HG03108 (cell line): ENCODE data around the gene LASP1NB.
"Not testable (repeated sequence)": the region's sequence is repeated elsewhere in the genome, so short reads cannot be mapped to it uniquely, and the experiment has no call there.

Experiments
- ATAC-seq: cut with Tn5 transposase; IDR thresholded peaks from one replicate; pipeline ENCODE4 v1.9.1; 2021; ENCODE audit warnings: moderate library complexity; ENCODE audit not compliant: unreplicated experiment

Gene LASP1NB

DNA sequence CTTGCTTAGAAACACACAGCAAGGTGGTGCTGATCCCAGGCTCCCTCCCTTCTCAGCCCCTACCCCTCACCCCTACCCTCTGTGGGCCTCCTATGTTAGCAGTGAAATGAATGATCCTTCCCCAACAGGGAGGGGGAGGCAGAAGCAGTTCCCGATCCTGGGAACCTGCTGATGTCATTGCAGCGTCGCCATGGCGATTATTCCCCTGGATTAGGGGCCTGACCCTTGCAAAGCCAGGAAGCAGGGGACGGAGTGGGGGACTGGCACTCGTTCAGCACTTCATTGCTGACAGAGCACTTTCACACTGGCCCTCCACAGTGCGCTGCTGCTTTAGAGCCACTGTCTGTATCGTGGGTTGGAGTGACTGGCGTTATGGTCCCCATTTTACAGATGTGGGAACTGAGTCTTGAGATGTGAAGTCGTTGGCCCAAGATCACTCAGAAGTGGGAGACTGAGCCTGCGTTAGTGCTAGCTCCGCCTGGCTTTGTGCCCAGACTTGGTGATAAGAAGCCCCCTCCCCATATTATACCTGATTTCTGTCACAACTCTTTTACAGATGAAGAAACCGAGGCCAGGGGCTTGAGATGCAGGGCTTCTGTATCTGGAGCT, 29.0 kb upstream of the LASP1NB start:
- no peak for ATAC-seq

DNA sequence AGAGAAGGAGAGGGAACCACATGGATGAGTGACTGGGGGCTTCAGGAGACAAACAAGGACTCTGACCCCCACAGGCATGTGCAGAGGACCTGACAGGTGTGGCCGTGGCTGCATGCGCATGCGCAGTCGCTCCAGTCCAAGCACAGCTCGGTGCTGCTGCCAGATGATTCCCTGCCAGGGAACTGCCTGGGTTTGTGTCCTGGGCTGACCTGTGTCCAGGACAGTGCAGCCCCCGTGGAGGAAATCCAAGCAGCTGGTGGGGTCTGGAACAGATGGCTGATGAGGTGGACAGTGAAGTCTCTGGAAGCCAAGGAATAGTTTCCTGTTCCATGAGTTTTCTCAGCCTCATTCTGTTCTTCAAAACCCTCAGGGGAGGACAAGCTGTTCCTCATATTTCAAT, 28.2 kb upstream of the LASP1NB start:
- no peak for ATAC-seq

DNA sequence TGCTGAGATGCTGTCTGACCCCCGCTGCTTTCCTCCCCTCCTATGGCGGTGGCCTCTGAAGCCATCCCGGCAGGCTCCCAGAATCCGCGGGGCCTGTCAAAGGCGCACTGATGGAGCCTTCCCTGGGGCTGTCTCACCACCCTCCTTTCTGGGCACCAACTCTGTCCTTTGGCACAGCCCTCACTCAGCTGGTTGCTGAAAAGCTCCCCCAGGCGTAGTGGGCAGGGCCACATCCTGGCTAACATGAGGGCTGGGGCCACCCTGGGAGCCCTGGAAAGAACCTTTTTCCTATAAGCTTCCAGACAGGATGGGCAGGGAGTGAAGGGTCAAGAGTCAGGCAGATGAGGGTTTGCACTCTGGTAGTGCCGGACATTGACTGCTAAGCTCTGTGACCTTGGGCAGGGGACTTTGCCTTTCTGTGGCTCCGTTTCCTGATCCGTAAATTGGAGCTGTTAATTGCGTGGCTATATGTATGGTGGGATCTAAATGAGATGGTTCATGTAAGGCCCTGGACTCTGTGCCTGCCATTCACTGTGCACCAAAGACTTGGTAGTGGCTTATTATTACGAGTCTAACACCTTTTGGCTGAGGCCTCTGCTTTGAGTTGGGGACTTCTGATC, 27.6 kb upstream of the LASP1NB start:
- ATAC-seq = no peak

GRCh38 chr17:38898291-38898679, 27.1 kb upstream of the LASP1NB start:
- peak; percentile 13 for ATAC-seq

GRCh38 chr17:38898812-38899348, 26.5 kb upstream of the LASP1NB start:
- peak; percentile 85 for ATAC-seq

- ATAC-seq = no peak
These were observed 26.0 kb upstream of the LASP1NB start for GRCh38 chr17:38899421-38899820.

- no peak for ATAC-seq
These were observed 24.3 kb upstream of the LASP1NB start for GRCh38 chr17:38900978-38901656.

GRCh38 chr17:38903404-38903803, 22.0 kb upstream of the LASP1NB start:
- no peak for ATAC-seq

DNA sequence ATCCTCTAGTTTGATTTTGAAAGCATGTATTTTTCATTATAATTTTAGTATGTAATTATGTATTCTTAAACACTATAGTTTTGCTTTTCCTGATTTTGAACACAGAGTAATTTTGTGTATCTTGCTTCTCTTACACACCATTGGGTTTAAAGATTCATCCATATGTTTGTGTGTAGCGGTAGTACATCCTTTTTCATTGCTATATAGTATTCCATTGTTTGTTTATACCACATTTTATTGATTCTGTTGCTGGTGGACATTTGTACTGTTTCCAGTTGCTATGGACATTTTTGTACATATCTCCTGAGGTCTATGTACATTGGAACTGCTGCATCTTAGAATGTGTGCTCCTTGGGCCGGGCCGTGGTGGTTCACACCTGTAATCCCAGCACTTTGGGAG, 20.5 kb upstream of the LASP1NB start:
- no peak for ATAC-seq

DNA sequence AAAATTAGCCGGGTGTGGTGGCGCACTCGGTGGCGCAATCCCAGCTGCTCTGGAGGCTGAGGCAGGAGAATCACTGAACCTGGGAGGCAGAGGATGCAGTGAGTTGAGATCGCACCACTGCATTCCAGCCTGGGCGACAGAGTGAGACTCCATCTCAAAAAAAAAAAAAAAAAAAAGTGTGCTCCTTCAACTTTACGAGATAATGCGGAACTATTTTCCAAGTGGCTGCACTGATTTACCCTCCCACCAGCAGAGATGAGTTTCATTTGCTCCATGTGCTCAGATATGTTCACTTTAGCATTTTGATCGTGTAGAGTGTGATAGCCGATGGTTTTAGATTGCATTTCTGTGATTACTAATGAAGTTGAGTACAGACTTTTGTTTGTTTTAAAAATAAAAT, 20.0 kb upstream of the LASP1NB start:
- ATAC-seq = no peak

DNA sequence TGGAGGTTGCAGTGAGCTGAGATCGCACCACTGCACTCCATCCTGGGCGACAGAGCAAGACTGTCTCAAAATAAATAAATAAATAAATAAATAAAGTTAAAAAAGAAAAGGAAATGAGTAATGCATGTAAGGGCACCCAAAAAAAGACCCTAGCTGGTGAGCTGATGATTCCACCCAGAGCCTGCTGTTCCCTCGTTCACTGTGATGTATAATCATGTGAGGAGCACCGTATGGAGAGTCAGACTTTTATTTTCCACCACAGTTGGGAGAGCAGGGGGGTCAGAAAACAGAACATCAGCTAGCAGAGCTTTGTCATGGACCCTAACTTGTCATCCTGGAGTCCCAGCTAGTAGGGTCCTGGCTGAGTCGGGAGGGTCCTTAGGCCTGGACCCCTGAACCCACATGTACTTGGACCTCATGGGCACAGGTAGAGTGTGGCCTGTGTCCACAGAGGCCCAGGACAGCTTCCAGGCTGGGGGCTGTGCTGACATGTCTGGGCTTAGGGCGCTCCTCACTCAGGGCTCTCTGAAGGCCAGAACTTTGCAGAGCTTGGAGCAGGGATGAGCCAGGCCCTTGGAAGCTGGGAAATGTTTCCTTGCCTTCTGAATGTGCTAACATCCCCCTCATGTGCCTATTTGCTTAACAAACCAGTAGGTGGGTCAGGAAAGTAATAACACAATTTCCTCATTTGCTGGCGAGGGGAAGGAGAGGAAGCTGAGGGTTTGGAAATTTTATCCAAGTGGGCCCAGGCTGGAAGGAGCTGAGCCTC, 18.8 kb upstream of the LASP1NB start:
- ATAC-seq = no peak

DNA sequence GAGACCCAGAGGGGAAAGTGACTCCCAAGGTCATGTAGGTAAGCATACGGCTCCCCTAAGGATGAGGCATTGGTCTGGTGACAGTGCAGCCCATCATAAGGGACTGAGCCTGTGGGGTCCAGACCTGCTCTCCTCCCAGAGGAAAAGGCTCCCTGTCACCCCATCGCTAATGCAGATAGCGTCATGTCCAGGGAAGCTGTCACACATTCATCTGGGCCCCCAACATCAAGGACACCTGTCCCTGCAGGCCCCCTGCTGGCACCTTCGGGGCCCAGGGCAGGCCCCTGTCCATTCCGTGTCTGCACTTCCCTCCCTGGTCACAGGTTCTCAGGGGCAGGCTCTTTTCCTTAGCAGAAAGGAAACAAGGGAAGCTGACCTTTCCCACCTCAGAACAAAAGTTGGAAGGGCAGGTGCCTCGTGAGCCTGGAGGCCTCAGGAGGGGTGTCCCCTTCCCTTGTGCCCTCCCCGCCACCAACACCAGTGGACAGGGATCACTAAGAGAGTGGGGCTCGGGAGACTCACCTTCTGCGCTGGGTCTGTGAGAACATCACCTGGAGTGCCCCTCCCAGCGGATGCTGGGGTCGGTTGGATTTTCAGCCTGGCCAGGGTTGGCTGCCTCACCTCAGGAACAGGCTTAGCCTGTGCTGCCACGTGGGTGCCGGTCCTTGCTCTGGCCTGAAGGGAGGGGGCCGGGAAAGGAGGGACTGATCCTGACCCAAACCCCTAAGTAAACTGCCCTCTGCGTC, 17.3 kb upstream of the LASP1NB start:
- no peak for ATAC-seq

DNA sequence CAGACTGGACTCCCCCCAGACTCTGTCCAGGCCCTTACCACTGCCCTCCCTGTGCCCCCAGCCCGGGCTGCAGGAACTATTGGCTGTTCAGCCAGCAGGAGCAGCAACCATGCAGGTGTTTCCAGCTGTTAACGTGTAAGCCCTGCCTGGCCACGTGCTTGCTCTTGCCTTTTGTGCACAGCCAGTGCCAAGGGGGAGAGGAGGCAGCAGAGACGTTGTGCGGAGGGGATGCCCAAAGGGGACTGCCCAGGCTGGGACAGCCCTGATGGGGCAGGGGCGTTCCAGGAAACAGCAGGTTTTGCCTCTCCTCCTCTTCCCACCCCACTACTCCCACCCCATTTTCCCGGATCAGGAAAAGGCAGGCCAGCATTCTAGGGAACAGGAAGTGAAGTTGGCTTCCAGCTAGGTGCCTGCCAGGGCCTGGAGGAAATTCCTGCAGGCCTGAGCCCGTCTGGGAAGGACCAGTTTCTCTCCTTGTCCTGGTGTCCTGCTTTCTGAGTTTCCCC, 16.7 kb upstream of the LASP1NB start:
- no peak for ATAC-seq

DNA sequence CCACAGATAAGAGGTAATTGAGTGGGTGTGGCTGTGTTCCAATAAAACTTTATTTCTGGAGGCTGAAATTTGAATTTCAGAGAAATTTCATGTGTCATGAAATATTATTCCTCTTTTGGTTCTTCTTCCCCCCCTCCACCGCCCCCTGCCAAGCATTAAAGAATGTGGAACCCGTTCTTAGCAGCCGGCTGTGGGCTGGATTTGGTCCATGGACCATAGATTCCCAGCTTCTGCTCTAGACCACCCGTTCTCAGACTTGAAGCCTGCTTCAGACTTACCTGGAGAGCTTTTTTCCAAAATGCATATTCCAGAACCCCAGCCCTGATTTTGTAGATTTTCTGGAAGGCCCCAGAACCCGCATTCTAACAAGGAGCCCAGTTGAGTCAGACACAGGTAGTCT, 15.1 kb upstream of the LASP1NB start:
- ATAC-seq = no peak

- ATAC-seq = no peak
These were observed 14.2 kb upstream of the LASP1NB start for GRCh38 chr17:38911081-38911730.

- not testable (repeated sequence) for ATAC-seq
These were observed 13.7 kb upstream of the LASP1NB start for GRCh38 chr17:38911731-38912081.

DNA sequence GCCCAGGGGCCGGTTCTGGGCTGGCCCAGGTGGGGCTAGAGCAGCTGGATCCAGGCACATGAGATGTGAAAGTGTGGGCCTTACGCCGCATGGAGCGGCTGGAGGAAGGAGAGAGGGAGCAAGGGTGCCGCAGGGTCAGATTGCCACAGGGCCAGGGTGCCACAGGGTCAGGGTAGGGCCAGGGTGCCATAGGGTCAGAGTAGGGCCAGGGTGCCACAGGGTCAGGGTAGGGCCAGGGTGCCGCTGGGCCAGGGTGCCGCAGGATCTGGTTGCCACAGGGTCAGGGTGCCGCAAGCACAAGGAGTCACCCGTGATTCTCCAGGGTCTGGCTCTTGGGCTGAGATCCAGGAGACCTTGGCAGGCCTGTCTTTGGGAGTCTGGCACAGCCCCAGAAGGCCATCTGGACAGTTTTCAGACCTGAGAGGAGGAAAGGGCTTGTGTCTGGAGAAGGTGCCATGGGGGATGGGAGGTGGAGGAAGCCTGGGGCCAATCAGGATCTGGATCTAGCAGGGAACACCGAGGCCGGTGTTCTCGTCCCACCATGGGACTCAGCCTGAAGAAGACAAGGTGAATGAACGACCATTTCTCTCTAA, 13.1 kb upstream of the LASP1NB start:
- no peak for ATAC-seq

GRCh38 chr17:38914741-38915638, 10.4 kb upstream of the LASP1NB start:
- no peak for ATAC-seq

DNA sequence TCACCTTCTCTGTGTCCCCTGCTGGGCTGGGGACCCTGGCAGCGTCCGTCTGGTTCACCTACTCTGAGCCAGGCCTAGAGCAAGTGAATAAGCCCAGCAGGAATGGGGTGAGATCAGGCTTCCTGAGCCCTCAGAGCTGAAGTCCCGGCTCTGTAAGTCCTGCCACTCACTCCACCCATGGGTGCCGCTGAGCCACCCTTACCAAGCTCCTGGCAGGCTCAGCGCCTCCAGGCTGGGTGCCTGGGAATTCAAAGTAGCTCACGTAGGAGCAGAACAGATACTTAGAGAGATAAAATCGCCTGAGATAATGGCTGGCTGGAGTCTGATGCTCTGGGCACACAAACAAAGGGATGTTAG, 9.8 kb upstream of the LASP1NB start:
- no peak for ATAC-seq
